A549 (cell line): ENCODE results near the gene MAP4K4. TPM values are rescaled to one million over a fixed set of nuclear protein-coding genes. Genes with fewer than 3 reads are reported as not detected.

Source experiments
- ATAC-seq, 2 experiments: fragments of 200-7000 bp in 1 of 2; fragments of >200 bp in 1 of 2; cut with Nextera tagmentation in 1 of 2; cut with Tn5 transposase in 1 of 2; 3 replicates each; pipeline versions ENCODE4 v1.8.0 to v1.9.1; 2018 to 2020; ENCODE audit warnings: mild to moderate bottlenecking in 1 of 2, moderate library complexity in 1 of 2
- CTCF ChIA-PET: fragments of 300-600 bp; sonication (Branson Sonifier 250); formaldehyde crosslinking; extraction: SDS; loops from one replicate; lab custom pipeline; 2021; ENCODE audit warnings: antibody characterized with exemption, inconsistent platforms; lab: Yijun Ruan, JAX
- POLR2A ChIA-PET: fragments of 350-600 bp; formaldehyde crosslinking; extraction: SDS; loops from one replicate; lab custom pipeline; 2021; ENCODE audit warnings: antibody characterized with exemption, inconsistent platforms; lab: Yijun Ruan, JAX
- DNase-seq, 2 experiments: peaks; one replicate each; pipeline versions ENCODE4 v3.0.0 to v3.0.0-alpha.2; 2011 to 2016; ENCODE audit warnings: low read depth in 1 of 2, low spot score in 1 of 2
- FAIRE-seq: peaks from 2 replicates; lab custom pipeline; 2011; peaks lifted over from hg19 to GRCh38; lab: Jason Lieb, UNC
- H3K27ac ChIP-seq, 2 experiments: fragments of >200 bp; sonication (Bioruptor Twin); formaldehyde crosslinking; 3 replicates each; pipeline ENCODE4 v1.5.1; 2016 to 2017
- H3K4me1 ChIP-seq: fragments of >200 bp; sonication (Bioruptor Twin); formaldehyde crosslinking; 3 replicates; pipeline ENCODE4 v1.6.1; 2016
- H3K4me2 ChIP-seq: fragments of >200 bp; sonication (Bioruptor Twin); formaldehyde crosslinking; 3 replicates; pipeline ENCODE4 v1.6.1; 2016
- H3K4me3 ChIP-seq: fragments of >200 bp; sonication (Bioruptor Twin); formaldehyde crosslinking; 3 replicates; pipeline ENCODE4 v1.5.1; 2016
- H3K9me3 ChIP-seq: fragments of >200 bp; sonication (Bioruptor Twin); formaldehyde crosslinking; 3 replicates; pipeline ENCODE4 v1.6.1; 2016
- BHLHE40 ChIP-seq: IDR thresholded peaks from 2 replicates; pipeline ENCODE4 v1.6.1; 2012; ENCODE audit warnings: low read depth, low read length, inconsistent platforms
- CBX8 ChIP-seq: fragments of 200-600 bp; sonication (generic); IDR thresholded peaks from 2 replicates; pipeline ENCODE4 v1.6.1; 2016
- CHD4 ChIP-seq: fragments of 200-600 bp; sonication (generic); IDR thresholded peaks from 2 replicates; pipeline ENCODE4 v1.6.1; 2016; ENCODE audit warnings: antibody characterized with exemption, mild to moderate bottlenecking, borderline replicate concordance
- EHMT2 ChIP-seq: fragments of 200-600 bp; sonication (generic); IDR thresholded peaks from 2 replicates; pipeline ENCODE4 v1.6.1; 2016; ENCODE audit warnings: antibody characterized with exemption, low read depth, mild to moderate bottlenecking, moderate library complexity
- ESRRA ChIP-seq: fragments of 150-350 bp; IDR thresholded peaks from 2 replicates; pipeline ENCODE4 v1.6.1; 2014; ENCODE audit warnings: mild to moderate bottlenecking, low read length, borderline replicate concordance
- FOSB ChIP-seq: fragments of 250-450 bp; sonication (Bioruptor Pico); IDR thresholded peaks from 2 replicates; pipeline ENCODE4 v1.5.0; 2020; ENCODE audit warnings: mild to moderate bottlenecking, moderate library complexity
- FOSL2 ChIP-seq, 2 experiments: fragments of 450-650 bp in 1 of 2; fragments of >200 bp in 1 of 2; sonication (Bioruptor Twin) in 1 of 2; formaldehyde crosslinking; IDR thresholded peaks; 2 replicates each; pipeline versions ENCODE4 v1.5.0 to v1.6.1; 2016 to 2020; ENCODE audit warnings: mild to moderate bottlenecking in 1 of 2, moderate library complexity in 1 of 2
- GATA3 ChIP-seq: IDR thresholded peaks from 2 replicates; pipeline ENCODE4 v1.6.1; 2012; ENCODE audit warnings: borderline replicate concordance
- HEYL ChIP-seq: fragments of 250-450 bp; sonication (Bioruptor Pico); IDR thresholded peaks from 2 replicates; pipeline ENCODE4 v1.8.0; 2021; ENCODE audit warnings: mild to moderate bottlenecking, moderate library complexity
- HOXB5 ChIP-seq: fragments of 250-450 bp; sonication (Bioruptor Pico); IDR thresholded peaks from 2 replicates; pipeline ENCODE4 v1.5.0; 2020; ENCODE audit warnings: mild to moderate bottlenecking, moderate library complexity
- JUNB ChIP-seq: fragments of >200 bp; sonication (Bioruptor Twin); formaldehyde crosslinking; IDR thresholded peaks from 2 replicates; pipeline ENCODE4 v1.6.1; 2016
- MAFK ChIP-seq: fragments of 450-650 bp; IDR thresholded peaks from 2 replicates; pipeline ENCODE4 v1.6.1; 2014; ENCODE audit not compliant: partially characterized antibody
- MAZ ChIP-seq: fragments of 150-350 bp; IDR thresholded peaks from 2 replicates; pipeline ENCODE4 v1.6.1; 2014; ENCODE audit warnings: antibody characterized with exemption, low read depth, low read length, borderline replicate concordance
- MYC ChIP-seq: IDR thresholded peaks from 2 replicates; pipeline ENCODE4 v1.6.1; 2012; ENCODE audit warnings: mild to moderate bottlenecking, inconsistent platforms, low read length, improper control_type of control experiment, borderline replicate concordance
- POLR2A ChIP-seq: IDR thresholded peaks from 2 replicates; pipeline ENCODE4 v1.6.1; 2012; ENCODE audit warnings: mild to moderate bottlenecking, low read length
- POLR2AphosphoS2 ChIP-seq: conservative IDR thresholded peaks from 2 replicates; pipeline ENCODE4 v1.6.1; 2012; ENCODE audit warnings: low read length, improper control_type of control experiment, inconsistent platforms
- RNF2 ChIP-seq: fragments of 200-600 bp; sonication (generic); IDR thresholded peaks from 2 replicates; pipeline ENCODE4 v1.6.1; 2016; ENCODE audit warnings: low read depth, mild to moderate bottlenecking, antibody characterized with exemption, moderate library complexity, borderline replicate concordance
- SREBF2 ChIP-seq: fragments of 450-650 bp; IDR thresholded peaks from 2 replicates; pipeline ENCODE4 v1.6.1; 2014; ENCODE audit warnings: mild to moderate bottlenecking, moderate library complexity
- WGBS: methylation state at CpG from one replicate; pipeline ENCODE4 v1.1.6; 2017; ENCODE audit errors: missing lambda C conversion rate; 5-methylcytosine and 5-hydroxymethylcytosine counted together
- polyA plus RNA-seq, 4 experiments: library from polyadenylated mRNA; depleted of rRNA in 3 of 4; stranded (reverse); fragments of >200 nt; fragmentation: RNase III in 1 of 4; extraction: RNeasy Plus Mini Kit Qiagen cat#74134 plus additional on column Dnase treatment in 1 of 4; gene quantifications; 2 replicates in 3 of 4; 3 replicates in 1 of 4; pipeline ENCODE4 v1.2.3, GENCODE V29; 2011 to 2017

Gene MAP4K4
- polyA plus RNA-seq, 2 of the 4 experiments (the other 2 are of a cell fraction): 61.9 to 82.2 TPM

DNA sequence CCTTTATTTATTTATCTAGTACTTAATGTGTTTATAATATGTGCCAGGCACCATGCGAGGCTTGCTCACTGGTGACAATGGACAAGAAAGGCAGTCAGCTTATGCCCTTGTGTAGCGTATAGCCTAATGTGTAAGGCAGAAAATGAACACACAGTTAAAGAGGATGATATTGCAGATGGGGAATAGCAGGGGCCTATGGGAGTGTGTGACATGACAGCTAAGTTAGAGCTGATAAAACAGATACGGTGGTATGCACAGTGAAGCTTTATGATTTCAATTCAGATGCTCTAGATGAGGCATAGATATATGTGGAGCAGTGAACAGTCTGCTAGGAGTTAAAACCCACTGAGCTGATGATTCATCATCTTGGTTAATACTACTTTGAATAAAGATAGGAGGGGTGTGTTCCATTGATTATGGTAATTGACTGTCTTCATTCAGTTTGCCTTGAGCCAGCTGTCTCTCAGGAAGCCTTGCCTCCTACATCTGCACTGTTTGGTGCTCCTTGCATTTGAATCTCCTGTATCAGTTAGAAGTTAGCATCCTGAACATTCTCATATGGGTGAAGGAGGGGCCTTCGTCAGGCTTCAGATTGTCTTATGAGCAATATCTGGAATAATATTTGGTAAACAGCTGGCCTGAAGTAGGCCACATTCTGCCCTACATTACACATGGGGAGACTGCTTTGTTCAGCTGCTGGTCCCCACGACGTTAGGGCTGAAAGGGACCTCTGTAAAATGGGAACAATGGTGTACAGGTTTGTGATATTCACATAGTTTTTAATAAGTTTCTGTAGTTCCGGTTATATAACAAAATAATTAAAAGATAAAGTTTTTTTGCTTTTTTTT, 13.2 kb downstream of the MAP4K4 start:
- H3K4me3 ChIP-seq: no peak overlapping the region
- no peaks in the 10 kb centered on the region for H3K9me3 ChIP-seq
- CTCF ChIA-PET: interaction anchor here (1.1 to 1.7 kb wide), 6 partner anchors 11 to 292 kb away, joined by 3 to 6 read pairs (median 4); partner anchors contain the start of gene MAP4K4
- whole genome bisulfite sequencing: 84% methylated on average over 7 of the region's 7 CpGs
- no peak overlapping the region for H3K27ac ChIP-seq
- no peak for FAIRE-seq
- peak overlapping the region; percentile 15 for H3K4me2 ChIP-seq
- TF ChIP-seq FOSL2 (IDR thresholded peaks at IDR 0.05) (no peak), FOSL2 (CRISPR knock-in tag; IDR thresholded peaks at IDR 0.05) (peak; percentile 27; the same call in 1 of the 2 replicates), GATA3 (no peak)
- POLR2A ChIA-PET: interaction anchor here (1.3 kb wide), 1 partner anchor 13 kb away, joined by 5 read pairs; the partner anchor contains the start of gene MAP4K4
- ATAC-seq: peak in 1 of 2 experiments; percentile 44; a peak in 4 of 6 replicates
- no peak for DNase-seq
- peaks cover 28% of the 10 kb centered on the region for H3K4me1 ChIP-seq

DNA sequence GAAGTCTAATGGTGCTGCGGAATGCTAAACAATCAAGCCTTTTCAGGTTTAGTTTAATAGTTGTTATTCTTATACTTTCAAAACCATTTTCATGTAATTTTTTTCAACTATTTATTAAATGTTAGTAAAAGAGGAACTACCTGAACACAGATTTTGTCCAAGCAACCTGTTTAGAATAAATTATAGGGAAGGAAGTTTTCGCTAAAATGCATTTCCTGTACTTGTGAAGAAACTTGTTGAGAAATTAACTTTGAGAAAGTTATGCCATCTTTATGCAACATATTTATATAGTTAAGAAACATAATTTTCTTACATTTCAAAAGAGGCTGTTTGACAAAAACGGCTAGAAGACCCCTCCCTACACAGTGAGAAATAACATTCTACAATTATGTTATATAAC, 16.6 kb downstream of the MAP4K4 start:
- CTCF ChIA-PET: interaction anchor here (0.6 kb wide), 2 partner anchors 80 to 327 kb away, joined by 3 read pairs; partner anchors contain the start of gene CREG2
- no peak for FAIRE-seq
- Histone ChIP-seq H3K4me2 (no peak overlapping the region), H3K27ac (no peak overlapping the region), H3K4me3 (no peak overlapping the region), H3K4me1 (peaks cover 19% of the 10 kb centered on the region), H3K9me3 (no peaks in the 10 kb centered on the region)
- ATAC-seq: no peak
- no peak for DNase-seq
- TF ChIP-seq ESRRA (no peak), GATA3 (no peak), POLR2A (no peak), MAFK (no peak), EHMT2 (no peak), MYC (no peak), BHLHE40 (no peak), SREBF2 (no peak), CHD4 (no peak)
- POLR2A ChIA-PET: no interaction called here
- whole genome bisulfite sequencing: 86% methylated on average over 3 of the region's 3 CpGs

DNA sequence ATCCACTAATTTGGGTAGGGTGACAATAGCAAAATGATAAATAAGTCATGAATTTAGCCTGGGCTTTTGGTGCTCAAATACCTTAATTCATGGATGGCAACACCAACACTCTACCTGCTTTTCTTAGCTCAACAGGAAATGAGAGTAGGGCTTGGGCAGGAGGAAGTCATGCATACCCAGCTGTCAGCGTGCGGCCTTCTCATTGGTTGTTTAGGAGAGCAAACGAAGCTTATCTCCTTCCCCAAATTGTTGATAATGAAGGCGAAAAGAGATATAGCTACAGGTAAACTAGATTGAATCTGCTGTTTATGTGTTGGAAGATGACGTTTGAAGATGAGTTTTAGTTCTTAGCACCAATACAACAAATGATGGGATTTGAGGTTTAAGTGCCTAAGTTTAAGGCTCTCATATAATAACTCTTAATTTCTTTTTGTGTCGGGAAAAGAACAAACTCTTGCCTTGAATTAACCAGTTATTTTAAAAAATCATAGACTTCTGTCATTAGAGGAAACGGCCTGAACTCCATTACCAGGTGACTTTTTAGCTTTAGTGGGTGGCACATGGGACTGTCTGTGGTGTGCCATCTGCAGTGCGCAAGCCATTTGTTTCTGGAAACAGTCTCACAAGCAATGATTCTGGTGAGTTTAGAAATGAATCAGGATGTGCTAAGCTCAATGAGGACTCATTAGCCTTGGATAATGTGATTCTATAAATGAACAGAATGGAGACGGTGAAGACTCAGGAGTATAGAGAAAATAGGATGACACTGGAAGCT, 19.8 kb downstream of the MAP4K4 start:
- CTCF ChIA-PET: interaction anchor here (1.2 to 1.9 kb wide), 2 partner anchors 11 to 114 kb away, joined by 3 to 7 read pairs; no protein-coding TSS in a partner anchor
- H3K4me2 ChIP-seq: no peak overlapping the region
- TF ChIP-seq HEYL (CRISPR knock-in tag) (no peak), JUNB (no peak), FOSB (no peak), RNF2 (no peak), FOSL2 (IDR thresholded peaks at IDR 0.05) (no peak), FOSL2 (CRISPR knock-in tag; IDR thresholded peaks at IDR 0.05) (no peak)
- DNase-seq (no peak), FAIRE-seq (no peak), ATAC-seq (no peak)
- POLR2A ChIA-PET: no interaction called here
- H3K9me3 ChIP-seq: peaks cover 2% of the 10 kb centered on the region; the same call in 2 of the 3 replicates
- H3K4me1 ChIP-seq: no peaks in the 10 kb centered on the region
- WGBS: 93% methylated on average over 9 of the region's 9 CpGs
- H3K4me3 ChIP-seq: no peak overlapping the region
- no peak overlapping the region for H3K27ac ChIP-seq

- 88% methylated on average over 1 of the region's 1 CpG for WGBS
- CTCF ChIA-PET: no interaction called here
Measured at GRCh38 chr2:101718479-101718878, 21.0 kb downstream of the MAP4K4 start.

More at GRCh38 chr2:101718479-101718878, 21.0 kb downstream of the MAP4K4 start:
- no peak for DNase-seq
- FAIRE-seq: no peak
- H3K4me3 ChIP-seq: no peak overlapping the region
- ATAC-seq: no peak
- TF ChIP-seq CBX8 (no peak), GATA3 (no peak), HEYL (CRISPR knock-in tag) (no peak), HOXB5 (CRISPR knock-in tag) (no peak), RNF2 (no peak), MAZ (no peak), POLR2AphosphoS2 (no peak)
- TF ChIP-seq, all 56 proteins: peak for 0
- POLR2A ChIA-PET: interaction anchor here (0.7 kb wide), 1 partner anchor 113 kb away, joined by 4 read pairs; no protein-coding TSS in a partner anchor
- H3K4me1 ChIP-seq: no peaks in the 10 kb centered on the region
- H3K4me2 ChIP-seq: no peak overlapping the region
- H3K27ac ChIP-seq: no peak overlapping the region
- peaks cover 13% of the 10 kb centered on the region; the same call in 2 of the 3 replicates for H3K9me3 ChIP-seq
